Measurements from ENCODE around the gene HMOX1. TPM values are rescaled to one million over a fixed set of nuclear protein-coding genes. Genes with fewer than 3 reads are reported as not detected.

Gene HMOX1
- total RNA-seq, 3 donors from 2014 or later: 11.5 to 38.6 (median 21.3) TPM

DNA sequence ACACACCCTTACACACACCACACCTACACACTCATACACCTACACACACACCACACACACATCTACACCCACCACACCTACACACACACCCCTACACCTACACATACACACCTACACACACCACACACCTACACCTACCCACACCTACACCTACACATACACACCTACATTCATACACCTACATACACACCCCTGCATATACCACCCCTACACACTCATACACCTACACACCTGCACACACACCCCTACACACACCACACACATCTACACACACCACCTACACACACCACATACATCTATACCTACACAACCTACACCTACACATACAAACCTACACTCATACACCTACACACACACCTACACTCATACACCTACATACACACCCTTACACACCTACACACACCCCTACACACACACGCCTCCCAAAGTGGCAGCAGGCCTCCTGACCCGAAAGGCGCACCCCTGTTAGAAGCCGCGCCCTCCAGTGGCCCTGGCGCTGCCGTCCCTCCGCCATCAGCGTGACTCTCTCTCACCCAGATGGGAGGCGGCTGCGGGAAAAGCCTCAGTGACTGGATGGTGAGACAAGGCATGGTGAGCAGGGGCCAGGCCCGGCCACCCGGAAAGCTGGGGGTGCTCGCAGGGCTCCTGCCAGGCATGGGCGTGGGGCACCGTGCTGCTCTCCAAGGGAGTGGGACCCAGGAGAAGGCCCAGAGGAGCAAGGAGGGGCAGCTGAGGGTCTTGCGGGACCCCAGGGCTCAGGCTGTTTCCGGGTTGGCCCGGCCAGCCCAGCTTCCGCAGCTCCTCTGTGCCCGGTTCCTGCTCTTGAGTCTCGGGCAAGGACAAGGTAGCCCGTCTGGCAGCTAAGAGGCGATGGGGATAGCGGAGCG is 37.0 kb upstream of the HMOX1 start:
- peaks cover 12% of the 10 kb centered on the region for H3K36me3 ChIP-seq
- no peaks in the 10 kb centered on the region for H3K4me1 ChIP-seq
- intact Hi-C loops (cut with DNase I; ENCODE audit: low total_unique reads): loop anchor here (10.0 kb wide), 1 partner anchor 241 kb away; no protein-coding TSS in a partner anchor
- no peak for DNase-seq (ENCODE audit: low spot score in 2 of 2)
- H3K27me3 ChIP-seq: no peaks in the 10 kb centered on the region
- H3K4me3 ChIP-seq: no peak overlapping the region
- TF ChIP-seq CTCF (IDR thresholded peaks at IDR 0.05) (no peak), POLR2AphosphoS5 (IDR thresholded peaks at IDR 0.05) (no peak), POLR2A (IDR thresholded peaks at IDR 0.05) (no peak)
- no peaks in the 10 kb centered on the region for H3K9me3 ChIP-seq
- no peak overlapping the region for H3K27ac ChIP-seq

- Histone ChIP-seq H3K27ac (no peak overlapping the region), H3K27me3 (no peaks in the 10 kb centered on the region), H3K4me3 (no peak overlapping the region), H3K9me3 (no peaks in the 10 kb centered on the region), H3K36me3 (peaks cover 12% of the 10 kb centered on the region), H3K4me1 (peaks cover 0 to 3% of the 10 kb centered on the region in 2 donors)
- no peak for DNase-seq (ENCODE audit: low spot score in 2 of 2)
- TF ChIP-seq CTCF (IDR thresholded peaks at IDR 0.05) (no peak), POLR2A (IDR thresholded peaks at IDR 0.05) (no peak), POLR2AphosphoS5 (IDR thresholded peaks at IDR 0.05) (no peak)
- intact Hi-C loops (cut with DNase I; ENCODE audit: low total_unique reads): loop anchor here (10.0 kb wide), 1 partner anchor 240 kb away; no protein-coding TSS in a partner anchor
Measured at GRCh38 chr22:35344956-35345690, 35.8 kb upstream of the HMOX1 start.

- DNase-seq (ENCODE audit: low spot score in 2 of 2): no peak
- intact Hi-C loops (cut with DNase I; ENCODE audit: low total_unique reads): loop anchor here (10.0 kb wide), 1 partner anchor 239 kb away; no protein-coding TSS in a partner anchor
- Histone ChIP-seq H3K27ac (no peak overlapping the region), H3K36me3 (peaks cover 10% of the 10 kb centered on the region), H3K9me3 (no peaks in the 10 kb centered on the region), H3K4me1 (peaks cover 0 to 8% of the 10 kb centered on the region in 2 donors), H3K4me3 (no peak overlapping the region), H3K27me3 (no peaks in the 10 kb centered on the region)
- no peak for TF ChIP-seq POLR2A (IDR thresholded peaks at IDR 0.05)
- no peak for TF ChIP-seq CTCF (IDR thresholded peaks at IDR 0.05)
- TF ChIP-seq POLR2AphosphoS5 (IDR thresholded peaks at IDR 0.05): no peak
Measured at GRCh38 chr22:35345808-35346505, 34.9 kb upstream of the HMOX1 start.

DNA sequence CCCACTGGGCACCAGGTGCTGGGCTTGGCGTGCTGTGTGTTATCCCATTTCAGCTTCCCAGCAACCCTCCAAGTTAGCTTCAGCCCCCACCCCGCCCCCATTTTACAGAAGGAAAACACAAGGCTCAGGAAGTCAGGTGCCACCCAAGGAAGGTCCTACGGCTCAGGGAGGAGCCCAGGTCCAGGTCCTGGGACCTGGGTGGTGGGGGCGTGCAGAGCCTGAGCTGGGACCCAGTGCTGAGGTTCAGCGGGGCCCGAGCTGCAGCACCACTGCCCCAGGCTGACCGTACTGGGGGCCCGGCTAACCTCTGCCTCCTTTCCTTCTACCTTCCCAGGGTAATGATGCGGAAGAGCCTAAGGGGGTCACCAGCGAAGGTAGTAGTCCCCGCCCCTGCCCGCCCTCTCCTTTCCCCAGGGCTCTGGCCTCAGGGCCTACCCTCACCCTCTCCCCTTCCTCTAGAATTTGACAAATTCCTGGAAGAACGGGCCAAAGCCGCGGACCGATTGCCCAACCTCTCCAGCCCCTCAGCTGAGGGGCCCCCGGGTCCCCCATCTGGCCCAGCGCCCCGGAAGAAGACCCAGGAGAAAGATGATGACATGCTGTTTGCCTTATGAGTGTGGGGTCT is 34.2 kb upstream of the HMOX1 start:
- H3K27ac ChIP-seq: no peak overlapping the region
- peaks cover 7% of the 10 kb centered on the region for H3K36me3 ChIP-seq
- no peaks in the 10 kb centered on the region for H3K9me3 ChIP-seq
- intact Hi-C loops (cut with DNase I; ENCODE audit: low total_unique reads): loop anchor here (10.0 kb wide), 1 partner anchor 238 kb away; no protein-coding TSS in a partner anchor
- DNase-seq (ENCODE audit: low spot score in 2 of 2): no peak
- H3K4me1 ChIP-seq: peaks cover 0 to 8% of the 10 kb centered on the region in 2 donors
- H3K27me3 ChIP-seq: no peaks in the 10 kb centered on the region
- TF ChIP-seq POLR2A (IDR thresholded peaks at IDR 0.05) (no peak), CTCF (IDR thresholded peaks at IDR 0.05) (no peak), POLR2AphosphoS5 (IDR thresholded peaks at IDR 0.05) (no peak)
- H3K4me3 ChIP-seq: no peak overlapping the region

Data from breast epithelium (tissue), 4 donors.